Esophagus muscularis mucosa (tissue), 4 donors: Measurements from ENCODE around the gene SH3RF3. TPM values are rescaled to one million over a fixed set of nuclear protein-coding genes. Genes with fewer than 3 reads are reported as not detected.

Experiments used
- DNase-seq: peaks from one replicate; pipeline ENCODE4 v3.0.0-alpha.2; 2017; ENCODE audit errors: extremely low spot score
- H3K27ac ChIP-seq, 4 donors: fragments of 200-600 bp; sonication (generic); replicated peaks in 1 of 4; 1 replicate in 3 of 4; 2 replicates in 1 of 4; pipeline ENCODE4 v1.5.1; 2016 to 2019; ENCODE audit warnings: mild to moderate bottlenecking in 1 of 4
- H3K27me3 ChIP-seq, 4 donors: fragments of 200-600 bp; sonication (generic); one replicate each; pipeline versions ENCODE4 v1.5.1 to v1.6.0; 2016 to 2019
- H3K36me3 ChIP-seq, 4 donors: fragments of 200-600 bp; sonication (generic); one replicate each; pipeline ENCODE4 v1.5.1; 2016 to 2019
- H3K4me1 ChIP-seq, 4 donors: fragments of 200-600 bp; sonication (generic); one replicate each; pipeline ENCODE4 v1.5.1; 2016 to 2019
- H3K4me3 ChIP-seq, 4 donors: fragments of 200-600 bp; sonication (generic); 1 replicate in 2 of 4; 2 replicates in 2 of 4; pipeline ENCODE4 v1.5.1; 2016 to 2019; ENCODE audit warnings: mild to moderate bottlenecking in 4 of 4, moderate library complexity in 1 of 4
- H3K9me3 ChIP-seq, 4 donors: fragments of 200-600 bp; sonication (generic); 1 replicate in 3 of 4; 2 replicates in 1 of 4; pipeline ENCODE4 v1.5.1; 2016 to 2019
- CTCF ChIP-seq, 3 experiments: fragments of 200-600 bp in 2 of 3; fragments of 450-650 bp in 1 of 3; sonication (generic) in 2 of 3; IDR thresholded peaks; one replicate each; pipeline ENCODE4 v1.5.1; 2017 to 2019; ENCODE audit warnings: antibody characterized with exemption in 3 of 3, mild to moderate bottlenecking in 2 of 3, moderate library complexity in 1 of 3
- EP300 ChIP-seq: sonication (generic); formaldehyde crosslinking; IDR thresholded peaks from one replicate; pipeline ENCODE4 v1.6.1; 2017; ENCODE audit warnings: antibody characterized with exemption
- POLR2A ChIP-seq: fragments of 450-650 bp; IDR thresholded peaks from one replicate; pipeline ENCODE4 v1.6.1; 2017; ENCODE audit warnings: antibody characterized with exemption, moderate library complexity, mild to moderate bottlenecking, low read depth
- POLR2AphosphoS5 ChIP-seq, 2 donors: sonication (generic); formaldehyde crosslinking; IDR thresholded peaks; one replicate each; pipeline ENCODE4 v1.6.1; 2017; ENCODE audit warnings: antibody characterized with exemption in 2 of 2
- WGBS: methylation state at CpG from one replicate; pipeline ENCODE4 v1.1.5; 2018; 5-methylcytosine and 5-hydroxymethylcytosine counted together
- intact Hi-C: fragments of 100-400 bp; cut with DNase I; formaldehyde crosslinking; loops from one replicate; pipeline ENCODE4 v1.15.1; 2023
- total RNA-seq, 4 donors: library from RNA; depleted of rRNA; stranded (reverse); fragments of >200 nt; gene quantifications; one replicate each; pipeline versions ENCODE4 v1.1.0 to v1.2.1, GENCODE V29; 2016

Gene SH3RF3
- total RNA-seq, 4 donors from 2014 or later: 6.3 to 17.5 (median 11.3) TPM

- no peak for TF ChIP-seq POLR2A
- no peak for TF ChIP-seq EP300
- no peak for TF ChIP-seq POLR2AphosphoS5 (IDR thresholded peaks at IDR 0.05)
- Histone ChIP-seq H3K4me1 (peaks cover 0 to 9% (median 0%) of the 10 kb centered on the region in 4 donors), H3K9me3 (no peaks in the 10 kb centered on the region), H3K27me3 (no peaks in the 10 kb centered on the region), H3K27ac (no peak overlapping the region), H3K36me3 (peaks cover 0 to 15% (median 4%) of the 10 kb centered on the region in 4 donors), H3K4me3 (no peak overlapping the region)
- no peak for DNase-seq
- intact Hi-C loops: no loop called here
- WGBS: 86% methylated on average over 8 of the region's 9 CpGs
Observed at GRCh38 chr2:109397893-109398292, 268.9 kb downstream of the SH3RF3 start.

GRCh38 chr2:109398366-109399015 is 269.5 kb downstream of the SH3RF3 start:
- H3K36me3 ChIP-seq: peaks cover 0 to 15% (median 4%) of the 10 kb centered on the region in 4 donors
- H3K4me1 ChIP-seq: peaks cover 0 to 9% (median 0%) of the 10 kb centered on the region in 4 donors
- WGBS: 96% methylated on average over 22 of the region's 22 CpGs
- H3K27ac ChIP-seq: no peak overlapping the region
- H3K4me3 ChIP-seq: no peak overlapping the region
- H3K27me3 ChIP-seq: no peaks in the 10 kb centered on the region
- no peak for DNase-seq
- TF ChIP-seq CTCF (IDR thresholded peaks at IDR 0.05): no peak
- TF ChIP-seq POLR2AphosphoS5 (IDR thresholded peaks at IDR 0.05): no peak
- TF ChIP-seq POLR2A: no peak
- no peak for TF ChIP-seq EP300
- no peaks in the 10 kb centered on the region for H3K9me3 ChIP-seq
- intact Hi-C loops: no loop called here

GRCh38 chr2:109399066-109399465 is 270.1 kb downstream of the SH3RF3 start:
- H3K9me3 ChIP-seq: no peaks in the 10 kb centered on the region
- no peak overlapping the region for H3K27ac ChIP-seq
- peaks cover 0 to 15% (median 4%) of the 10 kb centered on the region in 4 donors for H3K36me3 ChIP-seq
- intact Hi-C loops: no loop called here
- WGBS: 75% methylated on average over 6 of the region's 6 CpGs
- no peak overlapping the region for H3K4me3 ChIP-seq
- TF ChIP-seq POLR2A (no peak), POLR2AphosphoS5 (IDR thresholded peaks at IDR 0.05) (no peak), EP300 (no peak), CTCF (IDR thresholded peaks at IDR 0.05) (no peak)
- H3K4me1 ChIP-seq: peaks cover 0 to 9% (median 0%) of the 10 kb centered on the region in 4 donors
- no peak for DNase-seq
- H3K27me3 ChIP-seq: no peaks in the 10 kb centered on the region

GRCh38 chr2:109400102-109400501 is 271.1 kb downstream of the SH3RF3 start:
- H3K4me3 ChIP-seq: no peak overlapping the region
- H3K4me1 ChIP-seq: peaks cover 0 to 9% (median 0%) of the 10 kb centered on the region in 4 donors
- no peak overlapping the region for H3K27ac ChIP-seq
- 82% methylated on average over 7 of the region's 7 CpGs for WGBS
- H3K27me3 ChIP-seq: no peaks in the 10 kb centered on the region
- no peak for DNase-seq
- H3K9me3 ChIP-seq: no peaks in the 10 kb centered on the region
- intact Hi-C loops: no loop called here
- TF ChIP-seq POLR2AphosphoS5 (IDR thresholded peaks at IDR 0.05) (no peak), POLR2A (no peak), EP300 (no peak), CTCF (IDR thresholded peaks at IDR 0.05) (no peak)
- peaks cover 0 to 15% (median 4%) of the 10 kb centered on the region in 4 donors for H3K36me3 ChIP-seq

- Histone ChIP-seq H3K27me3 (no peaks in the 10 kb centered on the region), H3K36me3 (peaks cover 0 to 15% (median 4%) of the 10 kb centered on the region in 4 donors), H3K9me3 (no peaks in the 10 kb centered on the region), H3K27ac (no peak overlapping the region), H3K4me3 (no peak overlapping the region), H3K4me1 (peaks cover 0 to 4% (median 0%) of the 10 kb centered on the region in 4 donors)
- WGBS: 57% methylated on average over 3 of the region's 3 CpGs
- intact Hi-C loops: no loop called here
- DNase-seq: no peak
- TF ChIP-seq CTCF (IDR thresholded peaks at IDR 0.05): no peak
Observed at GRCh38 chr2:109401370-109401769, 272.4 kb downstream of the SH3RF3 start.
